Uterus (tissue), 2 donors: ENCODE results near the gene BRINP3.

Source experiments
- POLR2A ChIP-seq, 2 donors: fragments of 450-650 bp; IDR thresholded peaks; one replicate each; pipeline ENCODE4 v1.6.1; 2016; ENCODE audit warnings: antibody characterized with exemption in 2 of 2, mild to moderate bottlenecking in 1 of 2, moderate library complexity in 1 of 2
- TF ChIP-seq, protein P1 (sequence below), 4 experiments: fragments of 200-600 bp in 2 of 4; fragments of 450-650 bp in 2 of 4; sonication (generic) in 2 of 4; IDR thresholded peaks; one replicate each; pipeline ENCODE4 v1.5.1; 2016 to 2019; ENCODE audit warnings: antibody characterized with exemption in 4 of 4, mild to moderate bottlenecking in 2 of 4, moderate library complexity in 1 of 4

GRCh38 chr1:190497565-190497964 is 19.9 kb upstream of the BRINP3 start:
- TF ChIP-seq, protein P1, sequence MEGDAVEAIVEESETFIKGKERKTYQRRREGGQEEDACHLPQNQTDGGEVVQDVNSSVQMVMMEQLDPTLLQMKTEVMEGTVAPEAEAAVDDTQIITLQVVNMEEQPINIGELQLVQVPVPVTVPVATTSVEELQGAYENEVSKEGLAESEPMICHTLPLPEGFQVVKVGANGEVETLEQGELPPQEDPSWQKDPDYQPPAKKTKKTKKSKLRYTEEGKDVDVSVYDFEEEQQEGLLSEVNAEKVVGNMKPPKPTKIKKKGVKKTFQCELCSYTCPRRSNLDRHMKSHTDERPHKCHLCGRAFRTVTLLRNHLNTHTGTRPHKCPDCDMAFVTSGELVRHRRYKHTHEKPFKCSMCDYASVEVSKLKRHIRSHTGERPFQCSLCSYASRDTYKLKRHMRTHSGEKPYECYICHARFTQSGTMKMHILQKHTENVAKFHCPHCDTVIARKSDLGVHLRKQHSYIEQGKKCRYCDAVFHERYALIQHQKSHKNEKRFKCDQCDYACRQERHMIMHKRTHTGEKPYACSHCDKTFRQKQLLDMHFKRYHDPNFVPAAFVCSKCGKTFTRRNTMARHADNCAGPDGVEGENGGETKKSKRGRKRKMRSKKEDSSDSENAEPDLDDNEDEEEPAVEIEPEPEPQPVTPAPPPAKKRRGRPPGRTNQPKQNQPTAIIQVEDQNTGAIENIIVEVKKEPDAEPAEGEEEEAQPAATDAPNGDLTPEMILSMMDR (IDR thresholded peaks at IDR 0.05), result no peak
- TF ChIP-seq POLR2A (IDR thresholded peaks at IDR 0.05), result no peak
